ENCODE measurements around the gene NAPA.

Gene NAPA

DNA sequence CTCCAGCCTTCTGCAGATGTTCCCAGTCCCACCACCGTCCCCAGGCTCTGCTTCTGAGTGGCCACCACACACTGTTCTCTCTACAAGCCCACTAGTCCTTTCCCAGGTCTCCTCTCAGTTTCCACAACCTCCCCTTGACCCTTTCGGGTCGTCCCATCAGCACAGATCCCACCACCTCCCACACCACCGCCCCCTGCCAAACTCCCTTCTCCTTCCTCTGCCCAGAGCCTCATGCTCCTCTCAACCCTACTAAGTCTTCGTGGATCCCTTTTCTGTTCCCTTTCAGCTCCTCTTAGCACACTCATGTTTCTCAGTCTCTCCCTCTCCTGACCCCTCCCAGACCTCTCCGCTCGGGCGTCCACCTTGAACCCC lies 1.9 kb downstream of the NAPA start:
- Histone ChIP-seq H3K4me1 (ENCODE audit: insufficient read depth, low read length, severe bottlenecking) (peaks cover 32% of the 10 kb centered on the region), H2AFZ (ENCODE audit: low read length) (no peak overlapping the region), H3K4me2 (ENCODE audit: low read length) (peak overlapping the region; percentile 95), H3K27ac (ENCODE audit: low read depth, low read length, poor library complexity, severe bottlenecking) (no peak overlapping the region), H4K20me1 (ENCODE audit: insufficient read depth, low read length) (no peaks in the 10 kb centered on the region), H3K9me3 (ENCODE audit: low read length) (no peaks in the 10 kb centered on the region), H3K9me2 (ENCODE audit: low read depth, low read length) (no peaks in the 10 kb centered on the region), H3F3A (ENCODE audit: insufficient read depth, low read length) (no peaks in the 10 kb centered on the region), H3K27me3 (ENCODE audit: insufficient read depth, low read length) (no peaks in the 10 kb centered on the region), H3K36me3 (ENCODE audit: insufficient read depth, low read length) (peaks cover 7% of the 10 kb centered on the region; the same call in 1 of the 2 replicates), H3K4me3 (ENCODE audit: low read depth, low read length, poor library complexity, severe bottlenecking) (peak overlapping the region; percentile 91), H3K9ac (ENCODE audit: low read length) (peak overlapping the region; percentile 19; the same call in 1 of the 2 replicates), H3K79me2 (ENCODE audit: insufficient read depth, low read length) (peaks cover 30% of the 10 kb centered on the region)
- no peak for TF ChIP-seq EZH2 (IDR thresholded peaks at IDR 0.05; ENCODE audit: borderline replicate concordance, low read length)
- TF ChIP-seq, protein P1, sequence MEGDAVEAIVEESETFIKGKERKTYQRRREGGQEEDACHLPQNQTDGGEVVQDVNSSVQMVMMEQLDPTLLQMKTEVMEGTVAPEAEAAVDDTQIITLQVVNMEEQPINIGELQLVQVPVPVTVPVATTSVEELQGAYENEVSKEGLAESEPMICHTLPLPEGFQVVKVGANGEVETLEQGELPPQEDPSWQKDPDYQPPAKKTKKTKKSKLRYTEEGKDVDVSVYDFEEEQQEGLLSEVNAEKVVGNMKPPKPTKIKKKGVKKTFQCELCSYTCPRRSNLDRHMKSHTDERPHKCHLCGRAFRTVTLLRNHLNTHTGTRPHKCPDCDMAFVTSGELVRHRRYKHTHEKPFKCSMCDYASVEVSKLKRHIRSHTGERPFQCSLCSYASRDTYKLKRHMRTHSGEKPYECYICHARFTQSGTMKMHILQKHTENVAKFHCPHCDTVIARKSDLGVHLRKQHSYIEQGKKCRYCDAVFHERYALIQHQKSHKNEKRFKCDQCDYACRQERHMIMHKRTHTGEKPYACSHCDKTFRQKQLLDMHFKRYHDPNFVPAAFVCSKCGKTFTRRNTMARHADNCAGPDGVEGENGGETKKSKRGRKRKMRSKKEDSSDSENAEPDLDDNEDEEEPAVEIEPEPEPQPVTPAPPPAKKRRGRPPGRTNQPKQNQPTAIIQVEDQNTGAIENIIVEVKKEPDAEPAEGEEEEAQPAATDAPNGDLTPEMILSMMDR (IDR thresholded peaks at IDR 0.05; ENCODE audit: low read length): no peak

- Histone ChIP-seq H3K27me3 (ENCODE audit: insufficient read depth, low read length) (no peaks in the 10 kb centered on the region), H3K27ac (ENCODE audit: low read depth, low read length, poor library complexity, severe bottlenecking) (no peak overlapping the region), H3K36me3 (ENCODE audit: insufficient read depth, low read length) (peaks cover 7% of the 10 kb centered on the region; the same call in 1 of the 2 replicates), H4K20me1 (ENCODE audit: insufficient read depth, low read length) (no peaks in the 10 kb centered on the region), H3K9me2 (ENCODE audit: low read depth, low read length) (no peaks in the 10 kb centered on the region), H3K9ac (ENCODE audit: low read length) (peak overlapping the region; percentile 19; the same call in 1 of the 2 replicates), H3K4me3 (ENCODE audit: low read depth, low read length, poor library complexity, severe bottlenecking) (peak overlapping the region; percentile 91), H3K4me1 (ENCODE audit: insufficient read depth, low read length, severe bottlenecking) (peaks cover 30% of the 10 kb centered on the region), H3F3A (ENCODE audit: insufficient read depth, low read length) (no peaks in the 10 kb centered on the region), H3K9me3 (ENCODE audit: low read length) (no peaks in the 10 kb centered on the region), H2AFZ (ENCODE audit: low read length) (no peak overlapping the region), H3K79me2 (ENCODE audit: insufficient read depth, low read length) (peaks cover 30% of the 10 kb centered on the region), H3K4me2 (ENCODE audit: low read length) (peak overlapping the region; percentile 95)
- no peak for TF ChIP-seq EZH2 (IDR thresholded peaks at IDR 0.05; ENCODE audit: borderline replicate concordance, low read length)
- TF ChIP-seq, protein P1 (IDR thresholded peaks at IDR 0.05; ENCODE audit: low read length): no peak
Measured at GRCh38 chr19:47512183-47512947, 2.5 kb downstream of the NAPA start.

- H3K4me1 ChIP-seq (ENCODE audit: insufficient read depth, low read length, severe bottlenecking): peaks cover 30% of the 10 kb centered on the region
- no peak overlapping the region for H3K4me3 ChIP-seq (ENCODE audit: low read depth, low read length, poor library complexity, severe bottlenecking)
- H3K9ac ChIP-seq (ENCODE audit: low read length): no peak overlapping the region; the same call in 1 of the 2 replicates
- H3K79me2 ChIP-seq (ENCODE audit: insufficient read depth, low read length): peaks cover 30% of the 10 kb centered on the region
- no peak overlapping the region for H2AFZ ChIP-seq (ENCODE audit: low read length)
- H3K9me2 ChIP-seq (ENCODE audit: low read depth, low read length): no peaks in the 10 kb centered on the region
- H3K4me2 ChIP-seq (ENCODE audit: low read length): no peak overlapping the region
- H3K27me3 ChIP-seq (ENCODE audit: insufficient read depth, low read length): no peaks in the 10 kb centered on the region
- no peak overlapping the region for H3K27ac ChIP-seq (ENCODE audit: low read depth, low read length, poor library complexity, severe bottlenecking)
- H3F3A ChIP-seq (ENCODE audit: insufficient read depth, low read length): no peaks in the 10 kb centered on the region
- peaks cover 7% of the 10 kb centered on the region; the same call in 1 of the 2 replicates for H3K36me3 ChIP-seq (ENCODE audit: insufficient read depth, low read length)
- no peaks in the 10 kb centered on the region for H4K20me1 ChIP-seq (ENCODE audit: insufficient read depth, low read length)
- TF ChIP-seq, protein P1 (IDR thresholded peaks at IDR 0.05; ENCODE audit: low read length): no peak
- no peak for TF ChIP-seq EZH2 (IDR thresholded peaks at IDR 0.05; ENCODE audit: borderline replicate concordance, low read length)
- H3K9me3 ChIP-seq (ENCODE audit: low read length): no peaks in the 10 kb centered on the region
Measured at GRCh38 chr19:47511681-47512080, 3.2 kb downstream of the NAPA start.
